CD4-positive, CD25-positive, alpha-beta regulatory T cell (primary cell): ENCODE measurements around the gene CDH26. TPM values are rescaled to one million over a fixed set of nuclear protein-coding genes. Genes with fewer than 3 reads are reported as not detected.

Experiments
- ATAC-seq, 2 donors: fragments of 150-1000 bp; cut with Tn5 transposase; one replicate each; pipeline ENCODE4 v1.10.0; 2021; ENCODE audit warnings: low read depth in 2 of 2, moderate number of reproducible peaks in 2 of 2, moderate library complexity in 1 of 2
- DNase-seq, 3 donors: peaks; one replicate each; pipeline versions ENCODE4 v3.0.0 to v3.0.0-alpha.2; 2012 to 2022; ENCODE audit warnings: mixed read lengths in 1 of 3
- H3K27ac ChIP-seq: one replicate; pipeline ENCODE4 v1.7.0; 2013; ENCODE audit warnings: mild to moderate bottlenecking, low read length; ENCODE audit not compliant: insufficient read depth, poor library complexity, severe bottlenecking
- H3K27me3 ChIP-seq: one replicate; pipeline ENCODE4 v1.7.0; 2013; ENCODE audit warnings: low read length; ENCODE audit not compliant: control insufficient read depth, insufficient read depth
- H3K36me3 ChIP-seq: one replicate; pipeline ENCODE4 v1.7.0; 2013; ENCODE audit warnings: mild to moderate bottlenecking, low read length, moderate library complexity; ENCODE audit not compliant: control insufficient read depth, insufficient read depth
- H3K4me1 ChIP-seq: 2 replicates; pipeline ENCODE4 v1.7.0; 2013; ENCODE audit warnings: mild to moderate bottlenecking, low read length; ENCODE audit not compliant: insufficient read depth, control insufficient read depth, poor library complexity, severe bottlenecking
- H3K4me3 ChIP-seq: one replicate; pipeline ENCODE4 v1.7.0; 2013; ENCODE audit warnings: low read depth, mild to moderate bottlenecking, low read length, moderate library complexity
- H3K9me3 ChIP-seq, 2 experiments: 1 replicate in 1 of 2; 2 replicates in 1 of 2; pipeline ENCODE4 v1.7.0; 2013; ENCODE audit warnings: low read length in 2 of 2, mild to moderate bottlenecking in 1 of 2, moderate library complexity in 1 of 2; ENCODE audit not compliant: control insufficient read depth in 2 of 2
- H3K27ac Mint-ChIP-seq, 3 donors: one replicate each; pipeline ENCODE4 v1.8.0; 2020 to 2022; ENCODE audit warnings: mild to moderate bottlenecking in 3 of 3, mixed read lengths in 3 of 3, moderate library complexity in 2 of 3
- H3K27me3 Mint-ChIP-seq: one replicate; pipeline ENCODE4 v1.8.0; 2022; ENCODE audit warnings: mild to moderate bottlenecking, mixed read lengths
- H3K36me3 Mint-ChIP-seq: one replicate; pipeline ENCODE4 v1.8.0; 2020; ENCODE audit warnings: mixed read lengths
- H3K4me1 Mint-ChIP-seq, 4 donors: one replicate each; pipeline ENCODE4 v1.8.0; 2020 to 2022; ENCODE audit warnings: mixed read lengths in 4 of 4, mild to moderate bottlenecking in 1 of 4
- H3K4me3 Mint-ChIP-seq, 4 donors: one replicate each; pipeline ENCODE4 v1.8.0; 2020 to 2022; ENCODE audit warnings: mild to moderate bottlenecking in 4 of 4, mixed read lengths in 4 of 4, moderate library complexity in 3 of 4
- H3K9me3 Mint-ChIP-seq, 7 donors: one replicate each; pipeline ENCODE4 v1.8.0; 2020 to 2022; ENCODE audit warnings: mixed read lengths in 7 of 7, mild to moderate bottlenecking in 3 of 7, moderate library complexity in 2 of 7
- polyA plus RNA-seq, 4 donors: library from polyadenylated mRNA; unstranded; fragments of 300-500 nt; fragmentation: Illumina TruSeq; gene quantifications; one replicate each; pipeline ENCODE4 v1.2.3, GENCODE V29; 2021
- total RNA-seq: library from RNA; stranded (reverse); gene quantifications from one replicate; pipeline ENCODE4 v1.2.3, GENCODE V29; 2022

The CDH26 gene
- total RNA-seq (1.0 TPM), polyA plus RNA-seq (under 1 TPM in 2 of 4 donors, not detected in 2; 0.24 to 0.31 TPM)

DNA sequence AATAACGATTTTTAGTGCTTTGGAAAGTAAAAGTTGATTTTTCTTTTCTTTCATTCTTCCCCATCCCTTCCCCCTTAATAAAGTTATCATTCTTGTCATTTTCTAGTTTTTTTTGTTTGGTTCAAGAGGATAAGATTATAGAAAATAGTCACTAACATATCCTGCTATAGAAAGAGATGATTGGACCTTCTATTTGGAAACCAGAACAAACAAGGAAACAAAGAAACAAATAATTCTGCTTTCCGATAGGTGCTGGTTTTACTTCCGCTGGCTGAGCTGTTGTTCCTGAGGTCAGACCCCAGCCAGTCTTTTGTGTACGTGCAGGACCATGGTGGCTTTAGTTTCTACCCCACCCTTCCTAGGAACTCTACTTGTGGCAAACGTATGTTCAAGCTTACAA lies at the start of gene CDH26:
Gene CDH26, plus strand, starts transcription at position 301 of the 400 bp plus-strand sequence. CDS start 304 bp downstream, outside the sequence.
- no peak for DNase-seq
- Histone ChIP-seq H3K27me3 (no peaks in the 10 kb centered on the region), H3K27ac (no peak within 1 kb of the TSS), H3K4me1 (no peaks in the 10 kb centered on the region), H3K36me3 (peaks cover 2% of the 10 kb centered on the region), H3K9me3 (no peaks in the 10 kb centered on the region), H3K4me3 (no peak within 1 kb of the TSS)
- no peak for ATAC-seq
- no peaks in the 10 kb centered on the region for H3K27me3 Mint-ChIP-seq
- no peaks in the 10 kb centered on the region for H3K9me3 Mint-ChIP-seq
- H3K4me3 Mint-ChIP-seq: no peak within 1 kb of the TSS
- no peaks in the 10 kb centered on the region for H3K4me1 Mint-ChIP-seq
- H3K36me3 Mint-ChIP-seq: peaks cover 21% of the 10 kb centered on the region
- H3K27ac Mint-ChIP-seq: no peak within 1 kb of the TSS

DNA sequence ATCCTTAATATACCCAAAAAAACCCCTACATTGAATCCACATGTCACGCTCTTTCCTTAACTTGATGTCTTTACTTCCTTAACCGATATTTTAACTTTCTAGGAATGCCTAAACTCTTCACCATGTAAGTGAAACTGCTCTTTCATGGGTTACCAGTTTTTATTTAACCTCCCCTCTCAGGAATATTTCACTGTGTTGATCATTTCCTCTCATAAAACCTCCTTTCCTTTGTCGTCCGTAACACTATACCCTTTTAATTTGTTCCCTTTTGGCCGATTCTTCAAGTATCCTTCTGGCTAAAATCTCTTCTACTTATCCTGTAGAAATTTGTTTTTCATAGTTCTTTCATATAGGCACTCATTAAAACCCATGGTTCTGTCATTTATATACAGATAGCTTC lies 49.4 kb upstream of the CDH26 start:
- Histone ChIP-seq H3K4me3 (no peak overlapping the region), H3K36me3 (no peaks in the 10 kb centered on the region), H3K4me1 (no peaks in the 10 kb centered on the region), H3K27me3 (peaks cover 6% of the 10 kb centered on the region), H3K9me3 (no peaks in the 10 kb centered on the region), H3K27ac (no peak overlapping the region)
- Mint-ChIP-seq H3K27ac (no peak overlapping the region), H3K36me3 (no peaks in the 10 kb centered on the region), H3K9me3 (no peaks in the 10 kb centered on the region), H3K4me1 (no peaks in the 10 kb centered on the region), H3K27me3 (peaks cover 8% of the 10 kb centered on the region), H3K4me3 (no peak overlapping the region)
- no peak for DNase-seq
- ATAC-seq: no peak

- no peak for ATAC-seq
- H3K27me3 ChIP-seq: peaks cover 6% of the 10 kb centered on the region
- no peak overlapping the region for H3K4me3 ChIP-seq
- no peaks in the 10 kb centered on the region for H3K4me1 ChIP-seq
- no peak overlapping the region for H3K27ac Mint-ChIP-seq
- no peak overlapping the region for H3K27ac ChIP-seq
- no peaks in the 10 kb centered on the region for H3K36me3 ChIP-seq
- H3K27me3 Mint-ChIP-seq: peaks cover 4% of the 10 kb centered on the region
- H3K9me3 Mint-ChIP-seq: no peaks in the 10 kb centered on the region
- no peaks in the 10 kb centered on the region for H3K4me1 Mint-ChIP-seq
- H3K36me3 Mint-ChIP-seq: no peaks in the 10 kb centered on the region
- DNase-seq: no peak
- no peak overlapping the region for H3K4me3 Mint-ChIP-seq
- H3K9me3 ChIP-seq: no peaks in the 10 kb centered on the region
These were observed 47.2 kb upstream of the CDH26 start for GRCh38 chr20:59911041-59911440.

- no peak overlapping the region for H3K27ac Mint-ChIP-seq
- peaks cover 4% of the 10 kb centered on the region for H3K27me3 Mint-ChIP-seq
- Histone ChIP-seq H3K9me3 (no peaks in the 10 kb centered on the region), H3K36me3 (peaks cover 2% of the 10 kb centered on the region), H3K4me3 (no peak overlapping the region), H3K27ac (no peak overlapping the region), H3K27me3 (peaks cover 6% of the 10 kb centered on the region), H3K4me1 (no peaks in the 10 kb centered on the region)
- ATAC-seq (no peak), DNase-seq (no peak)
- H3K36me3 Mint-ChIP-seq: no peaks in the 10 kb centered on the region
- no peaks in the 10 kb centered on the region for H3K4me1 Mint-ChIP-seq
- no peak overlapping the region for H3K4me3 Mint-ChIP-seq
- H3K9me3 Mint-ChIP-seq: no peaks in the 10 kb centered on the region
These were observed 45.6 kb upstream of the CDH26 start for GRCh38 chr20:59912609-59913008.

DNA sequence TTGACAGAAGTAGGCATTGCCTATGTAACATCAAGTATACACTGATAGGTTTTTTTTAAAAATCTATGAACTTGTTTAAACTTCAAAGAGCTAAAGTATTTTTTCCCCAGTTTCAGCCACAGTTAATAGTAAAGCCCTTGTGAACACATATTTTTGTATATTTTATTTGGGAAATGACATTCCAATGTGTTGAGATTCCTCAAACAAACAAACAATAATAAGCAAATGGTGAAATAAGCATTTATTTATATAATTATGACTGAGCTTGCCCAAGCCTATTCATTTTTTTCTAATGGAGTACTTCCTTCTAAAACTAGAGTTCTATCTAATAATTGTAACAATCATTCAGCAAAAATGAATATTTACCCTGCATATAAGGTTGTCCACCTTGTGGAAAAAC lies 37.3 kb upstream of the CDH26 start:
- Mint-ChIP-seq H3K27me3 (peaks cover 11% of the 10 kb centered on the region), H3K4me1 (peaks cover 0 to 2% (median 0%) of the 10 kb centered on the region in 4 donors), H3K27ac (no peak overlapping the region), H3K4me3 (no peak overlapping the region), H3K36me3 (peaks cover 4% of the 10 kb centered on the region), H3K9me3 (no peaks in the 10 kb centered on the region)
- H3K9me3 ChIP-seq: no peaks in the 10 kb centered on the region
- H3K27ac ChIP-seq: no peak overlapping the region
- ATAC-seq (no peak), DNase-seq (no peak)
- H3K36me3 ChIP-seq: peaks cover 2% of the 10 kb centered on the region
- H3K4me3 ChIP-seq: no peak overlapping the region
- no peaks in the 10 kb centered on the region for H3K27me3 ChIP-seq
- H3K4me1 ChIP-seq: no peaks in the 10 kb centered on the region

GRCh38 chr20:59923514-59923913 lies 34.7 kb upstream of the CDH26 start:
- no peaks in the 10 kb centered on the region for H3K36me3 Mint-ChIP-seq
- DNase-seq (no peak), ATAC-seq (no peak)
- no peaks in the 10 kb centered on the region for H3K9me3 Mint-ChIP-seq
- peaks cover 11% of the 10 kb centered on the region for H3K27me3 Mint-ChIP-seq
- Histone ChIP-seq H3K27me3 (peaks cover 2% of the 10 kb centered on the region), H3K27ac (no peak overlapping the region), H3K9me3 (no peaks in the 10 kb centered on the region), H3K4me1 (no peaks in the 10 kb centered on the region), H3K36me3 (no peaks in the 10 kb centered on the region), H3K4me3 (no peak overlapping the region)
- H3K27ac Mint-ChIP-seq: no peak overlapping the region
- no peak overlapping the region for H3K4me3 Mint-ChIP-seq
- H3K4me1 Mint-ChIP-seq: peaks cover 0 to 2% (median 0%) of the 10 kb centered on the region in 4 donors

DNA sequence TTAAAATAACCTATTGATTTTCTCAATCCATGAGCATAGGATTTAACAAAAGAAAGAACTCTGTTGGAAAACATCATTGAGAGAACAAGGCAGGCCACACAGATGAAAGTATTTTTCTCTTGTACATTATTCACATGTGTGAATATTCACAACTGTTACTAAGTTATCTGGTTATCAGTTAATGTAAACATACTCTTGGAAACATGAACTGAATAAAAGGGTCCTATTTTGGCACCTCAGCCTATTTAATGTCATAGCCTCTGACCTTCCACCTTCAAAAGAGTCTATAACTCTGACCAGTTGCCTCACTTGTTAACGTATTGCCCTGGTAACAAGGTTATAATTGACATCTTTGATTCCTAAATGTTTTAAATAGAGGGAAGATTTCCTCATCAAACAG lies 32.9 kb upstream of the CDH26 start:
- no peaks in the 10 kb centered on the region for H3K9me3 ChIP-seq
- H3K4me3 ChIP-seq: no peak overlapping the region
- Mint-ChIP-seq H3K4me1 (peaks cover 0 to 2% (median 0%) of the 10 kb centered on the region in 4 donors), H3K36me3 (no peaks in the 10 kb centered on the region), H3K27me3 (peaks cover 20% of the 10 kb centered on the region), H3K9me3 (no peaks in the 10 kb centered on the region), H3K4me3 (no peak overlapping the region), H3K27ac (no peak overlapping the region)
- no peaks in the 10 kb centered on the region for H3K36me3 ChIP-seq
- DNase-seq (no peak), ATAC-seq (no peak)
- H3K27me3 ChIP-seq: peaks cover 2% of the 10 kb centered on the region
- no peak overlapping the region for H3K27ac ChIP-seq
- no peaks in the 10 kb centered on the region for H3K4me1 ChIP-seq

DNA sequence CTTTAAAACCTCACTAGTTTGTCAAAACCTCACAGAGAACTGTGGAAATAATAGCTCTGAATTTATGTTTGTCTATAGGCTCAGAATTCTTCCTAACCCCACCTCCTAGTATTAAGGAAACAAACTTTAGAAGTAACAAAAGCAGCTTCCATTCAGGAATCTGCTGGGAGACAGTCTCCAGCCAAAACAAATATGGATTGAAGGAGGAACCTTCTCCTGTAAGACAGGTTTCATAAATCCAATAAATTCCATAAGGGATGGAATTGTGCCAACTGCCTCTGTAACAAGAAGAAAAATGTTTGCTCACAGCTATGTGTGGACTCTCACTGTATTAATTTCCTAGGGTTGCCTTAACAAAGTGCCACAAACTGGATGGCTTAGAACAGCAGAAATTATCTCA lies 32.3 kb upstream of the CDH26 start:
- H3K4me3 Mint-ChIP-seq: no peak overlapping the region
- peaks cover 20% of the 10 kb centered on the region for H3K27me3 Mint-ChIP-seq
- DNase-seq: no peak
- Histone ChIP-seq H3K27ac (no peak overlapping the region), H3K36me3 (no peaks in the 10 kb centered on the region), H3K27me3 (peaks cover 2% of the 10 kb centered on the region), H3K9me3 (no peaks in the 10 kb centered on the region), H3K4me1 (no peaks in the 10 kb centered on the region), H3K4me3 (no peak overlapping the region)
- ATAC-seq: no peak
- no peaks in the 10 kb centered on the region for H3K36me3 Mint-ChIP-seq
- H3K4me1 Mint-ChIP-seq: peaks cover 0 to 2% (median 0%) of the 10 kb centered on the region in 4 donors
- H3K9me3 Mint-ChIP-seq: no peaks in the 10 kb centered on the region
- no peak overlapping the region for H3K27ac Mint-ChIP-seq
